Loucy (cell line): ENCODE data around the gene PRUNE2.

Experiments used
- CTCF ChIP-seq: fragments of 200-600 bp; sonication (generic); conservative IDR thresholded peaks from 2 replicates; pipeline ENCODE4 v1.5.1; 2014; ENCODE audit warnings: mild to moderate bottlenecking, antibody characterized with exemption, low read length
- EZH2phosphoT487 ChIP-seq: fragments of 200-600 bp; IDR thresholded peaks from 2 replicates; pipeline ENCODE4 v1.6.1; 2018; ENCODE audit warnings: antibody characterized with exemption, mild to moderate bottlenecking, moderate library complexity, borderline replicate concordance

GRCh38 chr9:76573905-76574760 lies 331.8 kb downstream of the PRUNE2 start:
- TF ChIP-seq CTCF (no peak; the same call in 1 of the 2 replicates), EZH2phosphoT487 (no peak)
